Endothelial cell (in vitro differentiated cells): ENCODE results near the gene FILIP1. TPM values are rescaled to one million over a fixed set of nuclear protein-coding genes. Genes with fewer than 3 reads are reported as not detected.
"Not testable (repeated sequence)": the region's sequence is repeated elsewhere in the genome, so short reads cannot be mapped to it uniquely, and the experiment has no call there.

Experiments
- DNase-seq: peaks from one replicate; pipeline ENCODE4 v3.0.0; 2021; ENCODE audit warnings: low spot score
- H3K27ac Mint-ChIP-seq: one replicate; pipeline ENCODE4 v1.8.0; 2021; ENCODE audit warnings: mixed read lengths, inconsistent platforms; ENCODE audit not compliant: unreplicated experiment
- H3K27me3 Mint-ChIP-seq: one replicate; pipeline ENCODE4 v1.8.0; 2021; ENCODE audit warnings: mild to moderate bottlenecking, moderate library complexity, mixed read lengths, inconsistent platforms; ENCODE audit not compliant: unreplicated experiment
- H3K36me3 Mint-ChIP-seq: one replicate; pipeline ENCODE4 v1.8.0; 2021; ENCODE audit warnings: mild to moderate bottlenecking, low read depth, mixed read lengths, inconsistent platforms; ENCODE audit not compliant: unreplicated experiment
- H3K4me1 Mint-ChIP-seq: one replicate; pipeline ENCODE4 v1.8.0; 2021; ENCODE audit warnings: mild to moderate bottlenecking, mixed read lengths, inconsistent platforms; ENCODE audit not compliant: unreplicated experiment
- H3K4me3 Mint-ChIP-seq: one replicate; pipeline ENCODE4 v1.8.0; 2021; ENCODE audit warnings: mild to moderate bottlenecking, mixed read lengths, inconsistent platforms; ENCODE audit not compliant: unreplicated experiment
- H3K9me3 Mint-ChIP-seq: one replicate; pipeline ENCODE4 v1.8.0; 2021; ENCODE audit warnings: mixed read lengths, inconsistent platforms; ENCODE audit not compliant: unreplicated experiment
- CTCF ChIP-seq: fragments of 200-600 bp; sonication (generic); IDR thresholded peaks from one replicate; pipeline ENCODE4 v1.5.0; 2021; ENCODE audit warnings: antibody characterized with exemption; ENCODE audit not compliant: unreplicated experiment
- total RNA-seq: library from RNA; stranded (reverse); fragmentation: NEBNext Ultra II Directional; extraction: Animal tissue kit (Norgen Biotek cat#: 25700); gene quantifications from one replicate; pipeline ENCODE4 v1.2.1, GENCODE V29; 2021; ENCODE audit not compliant: unreplicated experiment

Gene FILIP1
- total RNA-seq, 1 donor from 2014 or later: 32.0 TPM

- Mint-ChIP-seq H3K9me3 (no peaks in the 10 kb centered on the region), H3K4me1 (no peaks in the 10 kb centered on the region), H3K4me3 (no peak overlapping the region), H3K27ac (no peak overlapping the region), H3K27me3 (peaks cover 3% of the 10 kb centered on the region), H3K36me3 (peaks cover 5% of the 10 kb centered on the region)
- DNase-seq: no peak
- no peak for TF ChIP-seq CTCF
Measured at GRCh38 chr6:75449630-75450206, 43.9 kb downstream of the FILIP1 start.

- Mint-ChIP-seq H3K36me3 (no peaks in the 10 kb centered on the region), H3K4me1 (no peaks in the 10 kb centered on the region), H3K27ac (no peak overlapping the region), H3K9me3 (peaks cover 4% of the 10 kb centered on the region), H3K4me3 (no peak overlapping the region), H3K27me3 (peaks cover 3% of the 10 kb centered on the region)
- TF ChIP-seq CTCF: no peak
- DNase-seq: no peak
Measured at GRCh38 chr6:75446241-75446880, 47.2 kb downstream of the FILIP1 start.

- TF ChIP-seq CTCF: no peak
- peaks cover 4% of the 10 kb centered on the region for H3K9me3 Mint-ChIP-seq
- no peak for DNase-seq
- H3K4me1 Mint-ChIP-seq: no peaks in the 10 kb centered on the region
- peaks cover 3% of the 10 kb centered on the region for H3K27me3 Mint-ChIP-seq
- no peak overlapping the region for H3K4me3 Mint-ChIP-seq
- no peaks in the 10 kb centered on the region for H3K36me3 Mint-ChIP-seq
- H3K27ac Mint-ChIP-seq: no peak overlapping the region
Measured at GRCh38 chr6:75445738-75446137, 47.9 kb downstream of the FILIP1 start.

GRCh38 chr6:75444899-75445298 is 48.7 kb downstream of the FILIP1 start:
- peaks cover 3% of the 10 kb centered on the region for H3K27me3 Mint-ChIP-seq
- H3K4me3 Mint-ChIP-seq: no peak overlapping the region
- peaks cover 4% of the 10 kb centered on the region for H3K9me3 Mint-ChIP-seq
- H3K36me3 Mint-ChIP-seq: peaks cover 7% of the 10 kb centered on the region
- no peak for DNase-seq
- no peak for TF ChIP-seq CTCF
- no peaks in the 10 kb centered on the region for H3K4me1 Mint-ChIP-seq
- H3K27ac Mint-ChIP-seq: no peak overlapping the region

- not testable (repeated sequence) for H3K27me3 Mint-ChIP-seq, H3K4me1 Mint-ChIP-seq, H3K27ac Mint-ChIP-seq
Measured at GRCh38 chr6:75441883-75442282, 51.7 kb downstream of the FILIP1 start.

GRCh38 chr6:75441479-75441878 is 52.1 kb downstream of the FILIP1 start:
- H3K4me1 Mint-ChIP-seq: not testable (repeated sequence)

More at GRCh38 chr6:75441883-75442282, 51.7 kb downstream of the FILIP1 start:
- not testable (repeated sequence) for DNase-seq, H3K9me3 Mint-ChIP-seq, H3K36me3 Mint-ChIP-seq, H3K4me3 Mint-ChIP-seq

More at GRCh38 chr6:75441479-75441878, 52.1 kb downstream of the FILIP1 start:
- not testable (repeated sequence) for DNase-seq, H3K36me3 Mint-ChIP-seq, H3K9me3 Mint-ChIP-seq, H3K4me3 Mint-ChIP-seq, H3K27me3 Mint-ChIP-seq, H3K27ac Mint-ChIP-seq
